Activated gamma-delta T cell treated with anti-CD3 and anti-CD28 coated beads, Interleukin-2, amount 50 U/mL, for 16 hours (primary cell): ENCODE measurements around the gene CNTN5.
"Not testable (repeated sequence)": the region's sequence is repeated elsewhere in the genome, so short reads cannot be mapped to it uniquely, and the experiment has no call there.

Experiments used
- DNase-seq: peaks from one replicate; pipeline ENCODE4 v3.0.0-alpha.2; 2020; ENCODE audit warnings: low read depth

Gene CNTN5

DNA sequence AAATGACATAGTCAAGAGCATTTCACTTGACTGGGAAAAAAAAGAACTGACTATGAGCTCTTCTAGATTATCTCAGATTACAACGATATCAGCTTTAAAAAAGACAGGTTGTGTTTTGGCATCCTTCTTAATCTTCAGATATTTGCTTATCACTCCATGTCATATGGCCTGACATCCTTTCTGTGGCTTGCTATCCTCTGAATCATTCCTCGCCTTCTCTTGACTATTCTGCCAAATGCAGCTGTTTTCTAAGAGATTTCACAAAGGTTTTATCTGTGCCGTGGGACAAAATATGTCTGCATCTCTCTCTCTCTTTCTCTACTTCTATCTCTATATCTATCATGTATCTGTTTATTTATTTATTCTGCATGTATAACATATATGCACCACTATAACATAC, 746.1 kb downstream of the CNTN5 start:
- no peak for DNase-seq

- no peak for DNase-seq
Measured at GRCh38 chr11:99773646-99774045, 752.9 kb downstream of the CNTN5 start.

DNA sequence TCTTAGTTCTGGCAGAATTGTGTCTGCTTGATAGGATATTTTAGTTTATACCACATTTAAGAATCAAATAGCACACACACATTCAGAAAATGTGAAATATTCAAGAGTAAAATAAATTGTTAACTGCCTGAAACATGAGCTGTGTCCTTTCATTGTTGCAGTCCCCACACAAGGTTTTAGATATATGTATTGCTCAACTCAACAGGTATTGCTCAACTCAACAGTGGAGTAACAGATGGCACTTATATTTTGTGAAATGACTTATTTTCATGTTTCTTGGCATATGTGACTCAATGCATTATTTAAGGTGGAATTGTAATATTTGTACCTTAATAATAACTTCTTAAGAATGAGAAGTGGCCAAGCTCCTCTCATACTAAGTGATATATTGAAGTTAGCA, 760.3 kb downstream of the CNTN5 start:
- DNase-seq = no peak

DNA sequence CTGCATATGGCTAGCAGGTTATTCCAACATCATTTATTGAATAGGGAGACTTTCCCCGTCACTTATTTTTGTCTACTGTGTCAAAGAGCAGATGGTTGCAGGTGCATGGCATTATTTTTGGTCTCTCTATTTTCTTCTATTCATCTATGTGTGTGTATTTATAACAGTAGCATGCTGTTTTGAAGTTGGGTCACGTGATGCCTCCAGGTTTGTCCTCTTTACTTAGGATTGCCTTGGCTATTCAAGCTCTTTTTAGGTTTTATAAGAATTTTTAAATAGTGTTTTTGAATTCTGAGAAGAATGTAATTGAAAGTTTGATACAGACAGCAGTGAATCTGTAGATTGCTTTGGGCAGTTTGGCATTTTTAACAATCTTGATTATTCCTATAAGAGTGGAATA, 770.6 kb downstream of the CNTN5 start:
- DNase-seq = no peak

GRCh38 chr11:99795999-99796398, 775.2 kb downstream of the CNTN5 start:
- no peak for DNase-seq

DNA sequence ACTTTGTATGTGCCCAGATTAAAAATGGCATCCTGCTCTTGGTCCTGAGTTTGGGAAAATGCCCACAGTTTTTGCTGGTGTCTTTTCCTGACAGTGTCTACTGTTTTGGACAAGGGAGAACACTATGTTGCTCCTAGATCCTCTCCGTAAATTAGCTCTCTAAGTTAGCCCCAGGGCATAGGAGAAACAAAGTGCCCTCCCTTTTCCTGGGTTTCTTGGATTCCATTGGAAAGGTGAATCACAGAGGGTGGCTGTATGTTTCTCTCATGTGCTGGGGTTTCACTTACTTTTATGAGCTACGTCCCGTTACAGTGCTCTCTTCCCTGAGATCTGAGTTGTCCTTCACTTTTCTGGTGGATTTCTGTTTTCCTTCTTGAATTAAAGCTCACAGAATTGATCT, 782.8 kb downstream of the CNTN5 start:
- no peak for DNase-seq

DNA sequence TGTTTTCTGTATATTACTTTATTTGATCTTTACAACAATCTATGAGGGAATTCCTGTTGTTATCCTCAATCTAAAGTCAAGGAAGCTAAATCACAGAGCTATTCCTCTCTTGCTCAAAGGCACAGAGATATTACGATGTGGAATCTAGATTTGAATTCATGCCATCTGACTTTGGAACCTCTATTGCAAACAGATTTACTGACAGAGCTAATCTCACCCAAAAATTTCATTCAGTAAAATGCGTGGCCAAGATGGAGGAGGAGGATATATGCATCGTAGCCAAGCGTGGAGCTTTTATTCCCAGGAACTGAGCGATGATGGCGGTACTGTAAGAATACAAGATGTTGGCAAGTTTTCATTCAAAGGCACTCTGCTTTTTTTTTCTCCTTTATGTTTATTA, 791.8 kb downstream of the CNTN5 start:
- no peak for DNase-seq

DNA sequence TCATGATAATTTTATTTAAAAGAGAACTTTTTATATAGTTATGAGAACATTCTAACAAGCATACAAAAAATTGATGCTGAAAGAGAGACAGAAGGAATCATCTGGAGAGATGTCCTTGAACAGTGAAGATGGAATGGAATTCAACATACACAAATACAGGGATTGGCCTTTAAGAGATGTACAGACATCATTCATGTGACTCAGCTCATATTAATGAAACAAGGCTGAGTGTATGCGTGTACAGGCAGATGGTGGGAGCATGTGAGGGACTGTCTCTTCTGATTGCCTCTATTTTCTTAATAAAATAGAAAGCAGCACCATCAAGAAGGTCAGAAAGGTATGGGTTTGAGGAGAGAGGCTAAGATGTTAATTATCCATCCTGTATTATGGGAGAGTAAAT, 793.3 kb downstream of the CNTN5 start:
- no peak for DNase-seq

DNA sequence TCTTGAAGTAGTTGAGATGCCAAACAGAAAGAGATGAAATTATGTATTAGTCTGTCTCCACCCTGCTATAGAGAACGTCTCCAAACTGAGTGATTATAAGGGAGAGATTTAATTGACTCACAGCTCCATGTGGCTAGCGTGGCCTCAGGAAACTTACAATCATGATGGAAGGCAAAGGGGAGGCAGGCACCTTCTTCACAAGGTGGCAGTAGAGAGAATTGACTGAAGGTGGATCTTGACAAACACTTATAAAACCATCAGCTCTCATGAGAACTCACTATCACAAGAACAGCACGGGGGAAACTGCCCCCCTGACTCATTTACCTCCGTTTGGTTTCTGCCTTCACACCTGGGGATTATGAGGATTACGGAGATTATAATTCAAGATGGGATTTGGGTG, 794.0 kb downstream of the CNTN5 start:
- no peak for DNase-seq

DNA sequence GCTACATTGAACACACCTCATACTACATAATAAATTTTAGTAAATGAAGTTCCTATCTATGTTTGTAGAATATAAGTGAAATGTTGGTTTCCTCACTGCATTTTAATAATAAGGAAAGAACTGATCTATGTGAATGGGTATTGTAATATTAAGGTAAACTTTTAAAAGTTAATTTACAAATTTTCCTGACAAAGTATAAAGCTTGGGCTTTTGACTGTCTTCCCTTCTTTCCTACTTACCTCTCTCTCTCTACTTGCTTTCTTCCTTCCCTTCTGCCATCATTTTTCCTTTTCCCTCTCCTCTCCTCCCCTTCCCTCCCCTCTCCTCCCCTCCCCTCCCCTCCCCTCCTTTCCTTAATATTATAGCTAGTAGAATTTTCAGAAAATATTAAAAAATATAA, 798.2 kb downstream of the CNTN5 start:
- DNase-seq = no peak

GRCh38 chr11:99822846-99823565, 802.3 kb downstream of the CNTN5 start:
- no peak for DNase-seq

GRCh38 chr11:99836739-99837138, 816.0 kb downstream of the CNTN5 start:
- DNase-seq = not testable (repeated sequence)

DNA sequence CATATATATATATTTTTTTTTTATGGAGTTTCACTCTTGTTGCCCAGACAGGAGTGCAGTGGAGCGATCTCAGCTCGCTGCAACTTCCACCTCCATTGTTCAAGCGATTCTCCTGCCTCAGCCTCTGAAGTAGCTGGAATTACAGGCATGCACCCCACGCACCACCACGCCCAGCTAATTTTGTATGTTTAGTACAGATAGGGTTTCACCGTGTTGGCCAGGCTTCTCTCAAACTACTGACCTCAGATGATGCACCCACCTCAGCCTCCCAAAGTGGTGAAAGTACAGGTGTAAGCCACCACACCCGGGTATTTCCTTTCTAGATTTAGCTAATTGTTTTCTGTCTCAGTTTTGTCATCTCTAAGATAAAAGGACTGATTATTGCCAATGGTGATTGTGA, 821.1 kb downstream of the CNTN5 start:
- no peak for DNase-seq

GRCh38 chr11:99865951-99866350, 845.2 kb downstream of the CNTN5 start:
- no peak for DNase-seq

DNA sequence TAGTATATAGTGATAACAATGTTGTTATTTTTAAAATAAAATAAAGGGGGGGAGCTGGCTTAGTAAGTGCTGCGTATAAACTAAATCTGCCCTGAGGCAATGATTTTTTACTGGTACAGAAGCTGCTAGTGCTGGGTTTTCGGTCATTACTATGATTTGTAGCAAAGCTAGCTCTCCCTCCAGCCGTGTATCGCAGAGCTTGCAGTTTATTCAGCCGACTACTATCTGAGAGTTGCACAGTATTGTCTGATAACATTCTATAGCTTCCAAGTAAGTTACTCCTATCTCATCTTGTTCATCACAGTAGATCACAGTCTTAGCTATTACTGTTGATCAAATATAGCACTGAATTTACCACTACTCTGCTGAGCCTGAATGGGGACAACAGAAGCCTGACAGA, 860.9 kb downstream of the CNTN5 start:
- DNase-seq = no peak

DNA sequence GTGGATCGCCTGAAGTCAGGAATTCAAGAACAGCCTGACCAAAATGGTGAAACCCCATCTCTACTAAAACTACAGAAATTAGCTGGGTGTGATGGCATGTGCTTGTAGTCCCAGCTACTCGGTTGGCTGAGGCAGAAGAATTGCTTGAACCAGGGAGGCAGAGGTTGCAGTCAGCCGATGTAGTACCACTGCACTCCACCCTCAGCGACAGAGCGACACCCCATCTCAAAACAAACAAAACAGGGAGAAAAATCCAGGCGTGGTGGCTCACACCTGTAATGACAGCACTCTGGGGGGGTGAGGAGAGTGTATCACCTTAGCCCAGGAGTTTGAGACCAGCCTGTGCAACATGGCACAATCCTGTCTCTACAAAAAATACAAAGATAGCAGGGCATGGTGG, 864.0 kb downstream of the CNTN5 start:
- no peak for DNase-seq

DNA sequence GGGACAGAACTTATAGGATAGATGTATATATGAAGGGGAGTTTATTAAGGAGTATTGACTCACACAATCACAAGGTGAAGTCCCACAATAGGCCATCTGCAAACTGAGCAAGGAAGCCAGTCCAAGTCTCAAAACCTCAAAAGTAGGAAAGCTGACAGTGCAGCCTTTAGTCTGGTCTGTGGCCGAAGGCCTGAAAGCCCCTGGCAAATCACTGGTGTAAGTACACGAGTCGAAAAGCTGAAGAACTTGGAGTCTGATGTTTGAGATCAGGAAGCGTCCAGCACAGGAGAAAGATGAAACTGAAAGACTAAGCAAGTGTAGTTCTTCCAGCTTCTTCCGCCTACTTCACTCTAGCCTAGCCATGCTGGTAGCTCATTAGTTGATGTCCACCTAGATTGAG, 866.7 kb downstream of the CNTN5 start:
- no peak for DNase-seq

DNA sequence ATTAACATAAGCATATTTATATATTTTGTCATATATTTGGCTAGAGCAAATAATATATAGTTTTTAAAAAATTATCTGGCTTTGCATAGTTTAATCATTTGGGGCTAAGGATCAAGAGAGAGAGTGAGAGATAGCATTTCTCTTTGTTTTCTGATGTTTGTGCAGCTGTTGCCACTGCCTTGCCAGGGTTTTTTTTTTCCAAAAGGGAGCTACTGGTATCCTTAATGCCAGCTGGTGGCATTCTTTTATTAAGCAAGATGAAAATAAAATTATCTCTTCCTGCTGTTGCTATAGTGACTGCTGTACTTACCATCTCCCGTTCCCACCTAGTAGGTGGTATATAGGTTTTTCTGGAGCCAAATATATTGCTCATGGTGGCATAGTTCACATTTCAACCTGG, 873.1 kb downstream of the CNTN5 start:
- DNase-seq = no peak

GRCh38 chr11:99901175-99901574, 880.4 kb downstream of the CNTN5 start:
- DNase-seq = no peak

- no peak for DNase-seq
Measured at GRCh38 chr11:99911116-99911515, 890.4 kb downstream of the CNTN5 start.

- no peak for DNase-seq
Measured at GRCh38 chr11:99916078-99916477, 895.3 kb downstream of the CNTN5 start.

DNA sequence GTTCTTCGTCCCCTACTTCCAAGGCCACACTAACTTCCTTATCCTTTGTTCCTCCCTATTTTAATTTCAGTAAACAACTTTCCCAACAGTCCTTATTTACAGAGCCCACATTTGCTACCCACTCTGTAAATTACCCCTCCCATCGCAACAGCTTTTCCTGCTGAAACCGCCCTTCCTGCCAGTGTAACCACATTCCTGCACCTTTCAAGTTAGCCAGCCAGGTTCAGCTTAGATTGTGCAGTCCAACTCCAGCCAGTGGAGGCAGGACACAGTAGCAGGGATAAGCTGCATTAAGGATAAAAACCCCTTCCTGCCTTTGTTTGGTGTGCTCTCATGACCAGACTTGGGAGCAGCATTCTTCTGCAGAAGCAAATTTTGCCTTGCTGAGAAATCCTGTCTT, 898.0 kb downstream of the CNTN5 start:
- DNase-seq = no peak

DNA sequence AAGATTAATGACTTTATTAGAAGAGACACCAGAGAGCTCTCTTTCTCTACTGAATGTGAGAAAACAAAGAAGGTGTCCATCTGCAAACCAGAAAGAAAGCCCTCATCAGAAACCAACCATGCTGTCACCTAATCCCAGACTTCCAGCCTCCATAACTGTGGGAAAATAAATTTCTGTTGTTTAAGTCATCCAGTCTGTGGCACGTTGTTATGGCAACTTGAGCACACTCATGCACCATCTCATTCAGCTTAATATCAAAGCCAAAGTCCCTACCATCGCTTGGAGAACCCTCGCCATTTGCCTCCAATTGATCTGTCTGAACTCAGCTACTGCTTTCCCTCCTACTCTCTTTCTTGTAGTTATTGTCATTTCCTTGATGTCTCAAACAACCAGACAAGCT, 900.2 kb downstream of the CNTN5 start:
- DNase-seq = no peak

DNA sequence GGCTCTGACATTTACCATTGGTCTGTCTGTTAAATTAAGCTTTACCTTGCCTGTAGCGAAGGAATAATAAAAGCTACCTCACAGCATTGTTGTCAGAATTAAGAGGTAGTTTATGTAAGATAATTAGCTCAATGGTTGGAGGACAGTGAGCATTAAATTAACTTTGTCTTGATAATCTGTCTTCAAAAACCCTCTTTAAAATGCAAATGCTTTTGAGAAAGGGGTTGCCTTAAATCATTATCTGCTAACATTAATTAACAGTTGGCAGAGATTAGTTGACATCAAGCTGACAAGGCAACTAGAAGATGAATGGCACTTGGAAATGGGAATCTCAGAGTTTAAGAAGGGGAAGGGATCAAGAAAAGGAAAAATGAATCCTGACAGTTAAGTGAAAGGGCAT, 905.2 kb downstream of the CNTN5 start:
- DNase-seq = no peak

DNA sequence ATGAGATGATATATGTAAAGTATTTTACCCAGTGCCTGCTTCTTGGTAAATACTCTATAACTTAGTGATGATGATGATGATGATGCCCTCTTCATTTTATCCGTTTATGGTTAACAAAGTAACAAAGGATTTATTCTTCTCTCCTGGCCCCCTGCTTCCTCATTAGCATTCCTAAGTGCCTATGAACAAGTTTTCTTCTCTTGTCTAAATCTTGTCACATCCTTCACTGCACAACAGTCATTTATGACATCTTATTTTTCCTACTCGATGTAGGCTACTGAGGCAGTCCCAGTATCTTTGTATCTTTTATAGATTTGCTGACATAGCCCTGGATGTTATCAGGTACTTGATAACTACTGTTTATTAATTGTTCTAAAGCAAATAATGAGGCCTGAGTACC, 911.9 kb downstream of the CNTN5 start:
- no peak for DNase-seq
